MM.1S (cell line): ENCODE data around the gene RHOF.
A peak's percentile ranks its signal among the peaks of the same experiment; 100 is the strongest.
"Not testable (repeated sequence)": the region's sequence is repeated elsewhere in the genome, so short reads cannot be mapped to it uniquely, and the experiment has no call there.

Experiments used
- DNase-seq: peaks from one replicate; pipeline ENCODE4 v3.0.0-alpha.2; 2015
- H2AFZ ChIP-seq: fragments of 300-600 bp; sonication (generic); 2 replicates; pipeline ENCODE4 v1.6.0; 2016; ENCODE audit warnings: antibody characterized with exemption, low read length
- H3F3A ChIP-seq: fragments of 300-600 bp; sonication (generic); 2 replicates; pipeline ENCODE4 v1.6.1; 2016; ENCODE audit warnings: mild to moderate bottlenecking, antibody characterized with exemption, low read length, moderate library complexity, mixed read lengths; ENCODE audit not compliant: insufficient read depth
- H3K27ac ChIP-seq: fragments of 300-600 bp; sonication (generic); 2 replicates; pipeline ENCODE4 v1.5.1; 2016; ENCODE audit warnings: mild to moderate bottlenecking, low read length
- H3K27me3 ChIP-seq: fragments of 300-600 bp; sonication (generic); replicated peaks from 2 replicates; pipeline ENCODE4 v1.6.0; 2016; ENCODE audit warnings: low read length; ENCODE audit not compliant: insufficient read depth
- H3K36me3 ChIP-seq: fragments of 300-600 bp; sonication (generic); replicated peaks from 2 replicates; pipeline ENCODE4 v1.6.1; 2016; ENCODE audit warnings: mild to moderate bottlenecking, low read length, mixed read lengths; ENCODE audit not compliant: insufficient read depth
- H3K4me1 ChIP-seq: fragments of 300-600 bp; sonication (generic); 2 replicates; pipeline ENCODE4 v1.6.1; 2016; ENCODE audit warnings: low read length, mixed read lengths
- H3K4me2 ChIP-seq: fragments of 300-600 bp; sonication (generic); 2 replicates; pipeline ENCODE4 v1.6.0; 2016; ENCODE audit warnings: low read depth, low read length
- H3K4me3 ChIP-seq: fragments of 300-600 bp; sonication (generic); 2 replicates; pipeline ENCODE4 v1.5.1; 2016; ENCODE audit warnings: low read length, mixed read lengths
- H3K79me2 ChIP-seq: fragments of 300-600 bp; sonication (generic); 2 replicates; pipeline ENCODE4 v1.6.1; 2016; ENCODE audit warnings: mixed run types, low read length, mixed read lengths
- H3K9ac ChIP-seq: fragments of 300-600 bp; sonication (generic); 2 replicates; pipeline ENCODE4 v1.6.1; 2016; ENCODE audit warnings: low read length, mixed read lengths
- H3K9me2 ChIP-seq: fragments of 300-600 bp; sonication (generic); replicated peaks from 2 replicates; pipeline ENCODE4 v1.6.1; 2016; ENCODE audit warnings: mild to moderate bottlenecking, low read length, mixed read lengths; ENCODE audit not compliant: insufficient read depth
- H3K9me3 ChIP-seq: fragments of 300-600 bp; sonication (generic); replicated peaks from 2 replicates; pipeline ENCODE4 v1.6.1; 2016; ENCODE audit warnings: mild to moderate bottlenecking, low read length, mixed read lengths; ENCODE audit not compliant: insufficient read depth
- H4K20me1 ChIP-seq: fragments of 300-600 bp; sonication (generic); 2 replicates; pipeline ENCODE4 v1.6.1; 2016; ENCODE audit warnings: mild to moderate bottlenecking, low read length, moderate library complexity, mixed read lengths; ENCODE audit not compliant: insufficient read depth
- EZH2 ChIP-seq: fragments of 300-600 bp; sonication (generic); optimal IDR thresholded peaks from 2 replicates; pipeline ENCODE3; 2017; ENCODE audit warnings: low read depth, mild to moderate bottlenecking, antibody characterized with exemption, low read length, mixed read lengths
- EZH2phosphoT487 ChIP-seq: fragments of 300-600 bp; sonication (generic); IDR thresholded peaks from 2 replicates; pipeline ENCODE4 v1.6.1; 2018; ENCODE audit warnings: antibody characterized with exemption, low read length
- TF ChIP-seq, protein P1 (sequence below): fragments of 300-600 bp; sonication (generic); IDR thresholded peaks from 2 replicates; pipeline ENCODE4 v1.5.1; 2016; ENCODE audit warnings: antibody characterized with exemption, low read length, mixed read lengths

The RHOF gene

DNA sequence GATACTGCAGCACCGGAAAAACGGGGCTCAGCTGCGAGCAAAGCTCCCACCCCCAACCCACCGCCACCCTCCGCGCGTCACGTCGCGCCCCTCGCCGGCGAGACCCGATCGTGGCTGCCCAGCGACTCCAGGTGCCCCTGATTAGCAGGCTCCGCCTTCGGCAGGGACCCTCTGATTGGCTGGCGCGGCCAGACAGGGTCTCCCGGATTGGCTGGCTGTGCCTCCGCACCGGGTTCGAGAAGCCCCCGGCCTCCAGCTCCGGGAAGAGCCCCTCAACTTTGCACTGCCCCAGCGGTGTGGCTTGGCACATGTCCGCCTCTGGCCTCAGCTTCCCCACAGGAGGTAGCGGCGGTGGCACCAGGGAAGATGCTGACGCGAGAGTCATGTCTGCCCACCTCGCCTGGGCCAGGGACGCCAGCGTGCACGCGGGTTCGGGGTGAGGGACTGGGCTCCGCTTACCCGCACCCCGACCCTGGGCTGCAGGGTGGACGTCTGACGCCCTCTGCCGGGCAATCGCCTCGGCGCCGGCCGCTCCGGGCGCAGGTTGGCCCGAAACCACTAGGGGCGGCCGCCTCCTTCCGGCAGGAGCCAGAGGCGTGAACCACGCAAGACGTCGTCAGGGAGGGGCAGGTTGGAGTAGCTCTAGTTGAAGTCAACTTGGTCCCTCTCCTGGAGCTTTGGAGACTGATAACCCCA is 498 bp upstream of the RHOF start:
- no peaks in the 10 kb centered on the region for H3K27me3 ChIP-seq
- H3K9me2 ChIP-seq: no peaks in the 10 kb centered on the region
- no peaks in the 10 kb centered on the region for H3F3A ChIP-seq
- H4K20me1 ChIP-seq: no peaks in the 10 kb centered on the region
- peak overlapping the region; percentile 67 for H2AFZ ChIP-seq
- no peaks in the 10 kb centered on the region for H3K36me3 ChIP-seq
- peaks cover 21% of the 10 kb centered on the region for H3K79me2 ChIP-seq
- H3K4me2 ChIP-seq: peak overlapping the region; percentile 91
- peak; percentile 85 for DNase-seq
- peaks cover 24% of the 10 kb centered on the region for H3K4me1 ChIP-seq
- H3K4me3 ChIP-seq: peak overlapping the region; percentile 64
- peak overlapping the region; percentile 40; the same call in 1 of the 2 replicates for H3K27ac ChIP-seq
- no peak for TF ChIP-seq EZH2phosphoT487
- TF ChIP-seq, protein P1, sequence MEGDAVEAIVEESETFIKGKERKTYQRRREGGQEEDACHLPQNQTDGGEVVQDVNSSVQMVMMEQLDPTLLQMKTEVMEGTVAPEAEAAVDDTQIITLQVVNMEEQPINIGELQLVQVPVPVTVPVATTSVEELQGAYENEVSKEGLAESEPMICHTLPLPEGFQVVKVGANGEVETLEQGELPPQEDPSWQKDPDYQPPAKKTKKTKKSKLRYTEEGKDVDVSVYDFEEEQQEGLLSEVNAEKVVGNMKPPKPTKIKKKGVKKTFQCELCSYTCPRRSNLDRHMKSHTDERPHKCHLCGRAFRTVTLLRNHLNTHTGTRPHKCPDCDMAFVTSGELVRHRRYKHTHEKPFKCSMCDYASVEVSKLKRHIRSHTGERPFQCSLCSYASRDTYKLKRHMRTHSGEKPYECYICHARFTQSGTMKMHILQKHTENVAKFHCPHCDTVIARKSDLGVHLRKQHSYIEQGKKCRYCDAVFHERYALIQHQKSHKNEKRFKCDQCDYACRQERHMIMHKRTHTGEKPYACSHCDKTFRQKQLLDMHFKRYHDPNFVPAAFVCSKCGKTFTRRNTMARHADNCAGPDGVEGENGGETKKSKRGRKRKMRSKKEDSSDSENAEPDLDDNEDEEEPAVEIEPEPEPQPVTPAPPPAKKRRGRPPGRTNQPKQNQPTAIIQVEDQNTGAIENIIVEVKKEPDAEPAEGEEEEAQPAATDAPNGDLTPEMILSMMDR: peak; percentile 96
- H3K9me3 ChIP-seq: no peaks in the 10 kb centered on the region
- peak overlapping the region; percentile 40; the same call in 1 of the 2 replicates for H3K9ac ChIP-seq

DNA sequence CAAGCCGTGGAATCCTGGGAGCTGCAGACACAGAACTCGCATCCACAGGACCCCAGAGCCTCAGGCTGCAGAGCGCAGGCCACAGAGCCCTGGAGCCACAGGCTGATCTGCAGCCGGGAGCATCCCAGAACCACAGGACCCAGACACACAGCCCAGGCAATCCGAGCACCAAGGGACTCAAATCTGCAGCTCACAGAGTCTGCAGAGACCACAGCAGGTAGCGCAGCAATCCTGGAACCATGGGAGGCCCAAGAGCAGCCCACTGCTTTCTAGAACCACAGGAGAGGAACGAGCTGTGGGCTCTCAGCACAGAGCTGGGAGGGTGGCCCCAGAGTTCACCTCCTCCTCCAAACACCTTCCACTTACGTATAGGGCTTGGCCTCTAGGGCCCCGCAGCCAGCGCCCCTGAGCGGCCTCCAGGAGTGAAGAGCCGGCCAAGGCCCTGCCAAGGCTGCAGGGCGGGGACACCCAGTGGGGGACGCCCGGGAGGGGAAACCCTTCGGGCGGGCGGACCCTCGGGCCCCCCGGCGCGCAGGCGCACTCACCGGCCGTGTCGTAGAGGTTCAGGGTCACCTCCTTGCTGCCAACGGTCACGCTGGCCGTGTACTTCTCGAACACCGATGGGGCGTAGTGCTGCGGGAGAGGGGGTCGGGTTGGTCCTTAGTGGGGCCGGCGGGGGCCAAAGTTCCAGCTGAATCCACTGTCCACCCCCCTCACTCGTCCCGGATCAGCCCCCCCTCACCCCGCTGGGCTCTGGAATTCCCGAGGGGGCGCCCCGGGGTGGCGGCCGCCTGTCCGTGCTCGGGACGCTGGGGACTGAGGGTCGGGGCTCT is 665 bp downstream of the RHOF start:
- no peak overlapping the region for H2AFZ ChIP-seq
- H3K27me3 ChIP-seq: no peaks in the 10 kb centered on the region
- H3K4me2 ChIP-seq: peak overlapping the region; percentile 91; the same call in 1 of the 2 replicates
- H3K79me2 ChIP-seq: peaks cover 10% of the 10 kb centered on the region
- H3K9me3 ChIP-seq: no peaks in the 10 kb centered on the region
- H3K27ac ChIP-seq: no peak overlapping the region
- no peak overlapping the region; the same call in 1 of the 2 replicates for H3K9ac ChIP-seq
- TF ChIP-seq, protein P1: no peak
- TF ChIP-seq EZH2 (no peak), EZH2phosphoT487 (no peak)
- H3K4me1 ChIP-seq: peaks cover 17% of the 10 kb centered on the region
- DNase-seq: no peak
- H3K4me3 ChIP-seq: peak overlapping the region; percentile 64
- H3K9me2 ChIP-seq: no peaks in the 10 kb centered on the region
- H3F3A ChIP-seq: no peaks in the 10 kb centered on the region
- H3K36me3 ChIP-seq: no peaks in the 10 kb centered on the region
- H4K20me1 ChIP-seq: no peaks in the 10 kb centered on the region

DNA sequence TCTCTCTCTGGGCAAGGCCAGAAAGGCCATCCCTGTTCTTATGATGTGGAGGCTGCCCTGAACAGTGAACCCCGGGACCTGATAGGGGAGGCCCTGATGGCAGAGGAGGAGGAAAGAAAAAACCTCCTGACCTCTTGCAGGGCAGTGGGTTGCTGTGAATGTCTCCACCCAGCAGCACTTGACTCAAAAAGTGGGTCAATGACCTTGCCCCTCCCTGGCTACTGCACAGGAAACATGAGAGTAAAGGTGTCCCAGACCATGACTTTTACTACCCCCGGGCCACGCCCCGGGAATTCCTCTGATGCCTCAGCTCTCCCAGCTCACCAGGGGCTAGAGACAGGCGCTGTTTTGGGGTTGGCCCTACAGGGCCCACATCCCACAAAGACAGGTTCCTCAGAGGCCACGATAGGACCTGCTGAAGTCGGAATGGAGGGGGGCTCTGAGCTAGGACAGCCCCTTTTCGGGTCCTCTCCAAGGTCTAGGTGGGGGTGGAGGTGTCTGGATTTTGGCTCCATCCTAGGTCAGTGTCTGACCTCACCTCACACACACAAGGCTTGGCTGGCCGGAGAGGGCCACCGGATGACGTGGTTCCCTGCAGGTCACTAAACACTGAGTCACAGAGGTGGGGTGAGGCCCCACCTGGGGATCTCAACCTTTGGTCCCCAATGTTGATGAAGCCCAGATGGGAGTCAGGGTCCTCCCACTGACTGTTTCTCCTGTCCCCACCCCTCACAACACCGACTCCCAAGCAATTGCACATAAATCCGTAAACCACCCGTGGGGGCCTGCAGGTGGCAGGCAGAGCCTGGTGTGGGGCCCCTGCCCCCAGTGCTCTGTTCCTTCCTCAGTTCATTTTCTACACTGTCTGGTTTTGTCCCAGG is 1.6 kb downstream of the RHOF start:
- Histone ChIP-seq H3K9me2 (no peaks in the 10 kb centered on the region), H3K27me3 (no peaks in the 10 kb centered on the region), H3K9ac (no peak overlapping the region), H3K79me2 (peaks cover under 1% of the 10 kb centered on the region; the same call in 1 of the 2 replicates), H3K4me2 (no peak overlapping the region), H3K9me3 (no peaks in the 10 kb centered on the region), H2AFZ (no peak overlapping the region), H3K4me3 (no peak overlapping the region), H4K20me1 (no peaks in the 10 kb centered on the region), H3K27ac (no peak overlapping the region), H3K36me3 (no peaks in the 10 kb centered on the region), H3F3A (no peaks in the 10 kb centered on the region), H3K4me1 (peaks cover 17% of the 10 kb centered on the region)
- no peak for DNase-seq
- TF ChIP-seq EZH2: no peak
- TF ChIP-seq, protein P1: no peak
- TF ChIP-seq EZH2phosphoT487: no peak

DNA sequence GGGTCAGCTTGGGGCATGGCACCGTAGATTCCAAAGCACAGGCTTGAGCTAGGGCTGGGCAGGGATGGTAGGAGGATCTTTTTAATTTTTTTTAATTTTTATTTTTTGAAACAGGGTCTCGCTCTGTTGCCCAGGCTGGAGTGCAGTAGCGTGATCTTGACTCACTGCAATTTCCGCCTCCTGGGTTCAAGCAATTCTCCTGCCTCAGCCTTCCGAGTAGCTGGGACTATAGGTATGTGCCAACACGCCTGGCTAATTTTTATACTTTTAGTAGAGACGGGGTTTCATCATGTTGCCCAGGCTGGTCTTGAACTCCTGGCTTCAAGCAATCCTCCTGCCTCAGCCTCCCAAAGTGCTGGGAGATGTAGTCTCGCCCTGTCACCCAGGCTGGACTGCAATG is 2.7 kb downstream of the RHOF start:
- H3K79me2 ChIP-seq, H3K27me3 ChIP-seq, H2AFZ ChIP-seq, DNase-seq, H3K9ac ChIP-seq, H4K20me1 ChIP-seq, H3K9me3 ChIP-seq, H3K9me2 ChIP-seq, H3F3A ChIP-seq, H3K4me3 ChIP-seq, H3K36me3 ChIP-seq, H3K27ac ChIP-seq, H3K4me2 ChIP-seq: not testable (repeated sequence)
- H3K4me1 ChIP-seq: peaks cover 17% of the 10 kb centered on the region
